AG04450 (cell line): Measurements from ENCODE around the gene RPL36. TPM values are rescaled to one million over a fixed set of nuclear protein-coding genes. Genes with fewer than 3 reads are reported as not detected.

Source experiments
- CTCF ChIA-PET: fragments of 300-600, 350-600 bp; formaldehyde crosslinking; extraction: SDS; loops from one replicate; lab custom pipeline; 2022; ENCODE audit warnings: antibody characterized with exemption, inconsistent platforms; lab: Charles Lee
- POLR2A ChIA-PET: fragments of 350-600 bp; formaldehyde crosslinking; extraction: SDS; loops from one replicate; lab custom pipeline; 2021; ENCODE audit warnings: antibody characterized with exemption, inconsistent platforms; lab: Yijun Ruan, JAX
- DNase-seq: peaks from one replicate; pipeline ENCODE4 v3.0.0-alpha.2; 2011; ENCODE audit warnings: low read depth, low spot score
- H3K27ac ChIP-seq: one replicate; pipeline ENCODE4 v1.5.1; 2012; ENCODE audit warnings: low read depth, low read length, control low read depth
- H3K27me3 ChIP-seq: one replicate; pipeline ENCODE4 v1.6.0; 2012; ENCODE audit warnings: low read length; ENCODE audit not compliant: control insufficient read depth, insufficient read depth
- H3K4me3 ChIP-seq: 2 replicates; pipeline ENCODE4 v1.5.1; 2011; ENCODE audit warnings: mild to moderate bottlenecking, low read depth, low read length, control low read depth
- H3K9me3 ChIP-seq: 2 replicates; pipeline ENCODE4 v1.5.1; 2012; ENCODE audit warnings: low read length; ENCODE audit not compliant: control insufficient read depth, insufficient read depth
- polyA minus RNA-seq: library from RNA; depleted of rRNA, polyadenylated mRNA; stranded (reverse); fragments of >200 nt; gene quantifications from 2 replicates; pipeline ENCODE4 v1.2.3, GENCODE V29; 2011; rRNA and poly(A)+ RNA removed
- polyA plus RNA-seq: library from polyadenylated mRNA; depleted of rRNA; stranded (reverse); fragments of >200 nt; gene quantifications from 2 replicates; pipeline ENCODE4 v1.2.3, GENCODE V29; 2011; rRNA removed
- TF ChIP-seq, protein P1 (sequence below): IDR thresholded peaks from 2 replicates; pipeline ENCODE4 v1.5.1; 2011; ENCODE audit warnings: low read depth, low read length, control low read depth, inconsistent platforms

Gene RPL36
- polyA plus RNA-seq (478 and 743 TPM in 2 replicates), polyA minus RNA-seq (228 and 256 TPM in 2 replicates)

DNA sequence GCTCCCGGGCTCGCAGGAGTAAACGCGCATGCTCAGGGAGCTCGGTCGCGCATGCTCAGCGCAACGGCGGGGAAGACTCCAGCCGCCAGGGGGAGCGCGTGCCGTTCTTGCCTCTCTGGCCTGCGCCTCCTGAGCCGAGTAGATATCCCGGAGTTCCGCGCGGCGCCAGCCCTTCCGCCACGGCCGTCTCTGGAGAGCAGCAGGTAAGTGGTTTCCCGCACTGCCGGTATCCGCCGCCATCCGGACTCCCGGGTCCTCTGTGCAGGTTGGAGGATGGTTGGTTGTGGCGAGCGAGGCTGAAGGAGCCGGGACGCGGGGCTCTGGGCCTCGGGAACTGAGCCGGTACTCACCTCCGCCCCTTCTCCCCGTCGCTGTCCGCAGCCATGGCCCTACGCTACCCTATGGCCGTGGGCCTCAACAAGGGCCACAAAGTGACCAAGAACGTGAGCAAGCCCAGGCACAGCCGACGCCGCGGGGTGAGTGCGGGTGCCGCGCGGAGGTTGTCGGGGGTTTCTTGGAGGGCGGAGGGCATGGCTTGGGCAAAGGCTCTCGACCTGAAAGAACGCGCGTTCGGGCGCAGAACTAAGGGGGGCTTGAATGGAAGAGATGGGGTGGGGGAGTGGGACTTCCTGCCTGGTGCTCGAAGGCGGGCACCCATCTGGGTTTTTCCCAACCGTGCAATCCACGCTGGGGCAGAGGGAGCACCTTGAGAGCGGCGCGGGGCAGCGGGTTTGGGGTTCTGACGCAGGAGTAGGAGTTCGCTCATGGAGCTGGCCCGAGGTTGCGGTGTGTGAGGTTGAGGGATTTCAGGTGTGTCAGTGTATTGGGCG lies at the start of gene RPL36:
TSS of gene RPL36 (plus strand) at position 171 of the 830 bp plus-strand sequence. CDS start at position 384, 213 bp downstream.
- H3K27ac ChIP-seq = peak within 1 kb of the TSS; percentile 89
- peak; percentile 92 for DNase-seq
- POLR2A ChIA-PET = interaction anchor here (0.6 to 2.7 kb wide), 13 partner anchors 8 to 213 kb away, joined by 3 to 14 read pairs (median 5); partner anchors contain the start of genes CATSPERD, LONP1, NDUFA11 and SAFB
- peak within 1 kb of the TSS; percentile 96 for H3K4me3 ChIP-seq
- CTCF ChIA-PET = interaction anchor here (0.5 to 3.5 kb wide), 14 partner anchors 8 to 1288 kb away, joined by 3 to 23 read pairs (median 4); partner anchors contain the start of genes CATSPERD, CHAF1A and DUS3L
- TF ChIP-seq, protein P1, sequence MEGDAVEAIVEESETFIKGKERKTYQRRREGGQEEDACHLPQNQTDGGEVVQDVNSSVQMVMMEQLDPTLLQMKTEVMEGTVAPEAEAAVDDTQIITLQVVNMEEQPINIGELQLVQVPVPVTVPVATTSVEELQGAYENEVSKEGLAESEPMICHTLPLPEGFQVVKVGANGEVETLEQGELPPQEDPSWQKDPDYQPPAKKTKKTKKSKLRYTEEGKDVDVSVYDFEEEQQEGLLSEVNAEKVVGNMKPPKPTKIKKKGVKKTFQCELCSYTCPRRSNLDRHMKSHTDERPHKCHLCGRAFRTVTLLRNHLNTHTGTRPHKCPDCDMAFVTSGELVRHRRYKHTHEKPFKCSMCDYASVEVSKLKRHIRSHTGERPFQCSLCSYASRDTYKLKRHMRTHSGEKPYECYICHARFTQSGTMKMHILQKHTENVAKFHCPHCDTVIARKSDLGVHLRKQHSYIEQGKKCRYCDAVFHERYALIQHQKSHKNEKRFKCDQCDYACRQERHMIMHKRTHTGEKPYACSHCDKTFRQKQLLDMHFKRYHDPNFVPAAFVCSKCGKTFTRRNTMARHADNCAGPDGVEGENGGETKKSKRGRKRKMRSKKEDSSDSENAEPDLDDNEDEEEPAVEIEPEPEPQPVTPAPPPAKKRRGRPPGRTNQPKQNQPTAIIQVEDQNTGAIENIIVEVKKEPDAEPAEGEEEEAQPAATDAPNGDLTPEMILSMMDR = peak; percentile 97
- H3K9me3 ChIP-seq = peaks cover 16% of the 10 kb centered on the region; the same call in 1 of the 2 replicates
- no peaks in the 10 kb centered on the region for H3K27me3 ChIP-seq

DNA sequence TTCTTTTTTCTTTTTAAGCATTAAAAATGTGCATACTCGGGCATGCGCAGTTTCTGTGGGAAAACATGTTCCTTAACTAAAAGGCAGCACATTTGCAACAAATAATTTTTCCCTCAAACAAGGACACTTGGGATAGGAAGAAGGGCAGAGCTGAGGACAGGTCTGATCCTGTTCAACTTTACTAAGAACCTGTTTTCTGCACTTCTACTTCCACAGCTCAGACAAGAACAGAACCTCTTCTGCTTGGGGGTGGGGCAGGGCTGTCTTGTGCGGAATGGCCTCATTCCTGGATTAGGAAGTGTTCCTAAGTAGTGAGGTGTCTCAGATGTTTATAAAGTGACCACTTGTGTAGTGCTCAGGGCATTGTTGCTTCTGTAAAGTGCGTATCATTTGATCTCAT lies 48.9 kb upstream of the RPL36 start:
- no peaks in the 10 kb centered on the region for H3K27me3 ChIP-seq
- no peaks in the 10 kb centered on the region for H3K9me3 ChIP-seq
- TF ChIP-seq, protein P1 = no peak
- no peak overlapping the region for H3K4me3 ChIP-seq
- POLR2A ChIA-PET = no interaction called here
- DNase-seq = no peak
- CTCF ChIA-PET = no interaction called here
- no peak overlapping the region for H3K27ac ChIP-seq

DNA sequence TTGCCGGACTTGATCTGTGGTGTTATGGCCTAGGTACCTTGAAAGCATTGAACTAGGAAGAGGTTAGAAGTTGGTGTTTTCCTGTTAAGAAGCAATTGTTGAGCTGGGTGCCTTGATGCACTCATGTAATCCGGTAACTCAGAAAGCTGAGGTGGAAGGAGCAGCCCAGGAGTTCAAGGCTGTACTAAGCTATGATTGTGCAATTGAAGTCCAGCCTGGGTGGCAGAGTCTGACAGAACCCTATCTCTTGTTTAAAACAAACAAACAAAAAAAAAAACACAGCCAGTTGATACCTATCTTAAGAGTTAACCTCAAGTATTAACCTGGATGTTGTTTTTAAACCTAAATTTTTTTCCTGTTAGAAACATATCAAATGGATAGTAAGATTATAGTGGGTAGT lies 47.9 kb upstream of the RPL36 start:
- DNase-seq = no peak
- Histone ChIP-seq H3K4me3 (no peak overlapping the region), H3K27ac (no peak overlapping the region), H3K9me3 (no peaks in the 10 kb centered on the region), H3K27me3 (no peaks in the 10 kb centered on the region)
- POLR2A ChIA-PET = interaction anchor here (0.8 kb wide), 1 partner anchor 19 kb away, joined by 4 read pairs; the partner anchor contains the start of genes SAFB and SAFB2
- CTCF ChIA-PET = interaction anchor here (0.9 kb wide), 1 partner anchor 45 kb away, joined by 3 read pairs; no protein-coding TSS in a partner anchor
- TF ChIP-seq, protein P1 = no peak

DNA sequence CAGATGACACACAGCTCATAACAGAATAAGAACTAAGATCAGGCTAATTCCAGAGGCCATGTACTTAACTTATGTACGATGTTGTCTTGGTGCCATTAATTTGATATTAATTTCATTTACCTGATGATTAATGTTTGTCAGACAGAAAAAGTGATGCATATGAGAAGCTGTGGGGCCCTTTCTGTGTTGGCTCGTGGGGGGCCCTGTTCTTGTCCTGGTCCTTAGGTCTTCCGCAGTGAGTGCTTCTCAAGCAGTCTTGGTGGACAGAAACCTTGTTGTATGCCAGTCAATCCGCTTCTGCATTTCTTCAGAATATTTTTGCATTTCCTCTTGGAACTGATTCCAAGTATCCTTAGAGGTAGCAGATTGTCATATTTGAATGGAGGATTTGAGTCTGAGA lies 47.0 kb upstream of the RPL36 start:
- H3K9me3 ChIP-seq = no peaks in the 10 kb centered on the region
- no peaks in the 10 kb centered on the region for H3K27me3 ChIP-seq
- TF ChIP-seq, protein P1 = no peak
- no peak overlapping the region for H3K4me3 ChIP-seq
- ChIA-PET CTCF (no interaction called here), POLR2A (no interaction called here)
- DNase-seq = no peak
- no peak overlapping the region for H3K27ac ChIP-seq

DNA sequence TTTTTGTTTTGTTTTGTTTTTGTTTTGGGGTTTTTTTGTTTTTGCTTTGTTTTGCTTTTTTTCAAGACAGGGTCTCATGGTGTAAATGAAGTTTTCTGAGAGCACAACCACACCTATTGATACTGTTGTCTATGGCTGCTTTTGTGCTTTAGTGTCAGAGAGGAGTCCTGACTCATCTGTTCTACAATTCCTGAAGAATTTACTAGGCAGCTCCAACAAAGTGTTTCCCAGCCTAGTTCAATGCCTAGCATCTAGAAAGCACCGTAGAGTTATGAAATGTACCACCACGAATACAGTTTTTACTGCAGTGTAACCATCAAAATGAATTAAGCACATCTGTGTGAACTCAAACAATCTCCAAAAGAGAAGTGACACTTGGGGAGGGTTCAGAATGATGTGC lies 46.1 kb upstream of the RPL36 start:
- DNase-seq = no peak
- POLR2A ChIA-PET = no interaction called here
- no peaks in the 10 kb centered on the region for H3K27me3 ChIP-seq
- no peaks in the 10 kb centered on the region for H3K9me3 ChIP-seq
- CTCF ChIA-PET = no interaction called here
- H3K27ac ChIP-seq = no peak overlapping the region
- TF ChIP-seq, protein P1 = no peak
- H3K4me3 ChIP-seq = no peak overlapping the region
